OCI-LY3 (cell line): ENCODE data around the gene CMIP.

Experiments used
- H2AFZ ChIP-seq: fragments of 200-600, 300-600 bp; shearing (Covaris generic); 2 replicates; pipeline ENCODE4 v1.6.0; 2014; ENCODE audit warnings: antibody characterized with exemption, low read depth, low read length
- H3K27ac ChIP-seq: fragments of 200-600, 300-600 bp; sonication (generic); 2 replicates; pipeline ENCODE4 v1.5.1; 2014; ENCODE audit warnings: mild to moderate bottlenecking, low read length, moderate library complexity, mixed read lengths
- H3K27me3 ChIP-seq: fragments of 200-600, 300-600 bp; sonication (generic); 2 replicates; pipeline ENCODE4 v1.6.1; 2014; ENCODE audit warnings: low read depth, low read length, mixed read lengths
- H3K36me3 ChIP-seq: fragments of 200-600, 300-600 bp; sonication (generic); replicated peaks from 2 replicates; pipeline ENCODE3; 2014; ENCODE audit warnings: low read depth, low read length, mixed read lengths
- H3K4me1 ChIP-seq: fragments of 300-600, 200-600 bp; sonication (generic); 2 replicates; pipeline ENCODE4 v1.6.1; 2014; ENCODE audit warnings: low read length, mixed read lengths
- H3K4me2 ChIP-seq: fragments of 200-600, 300-600 bp; sonication (generic); 2 replicates; pipeline ENCODE4 v1.6.1; 2014; ENCODE audit warnings: low read length, mixed read lengths
- H3K4me3 ChIP-seq: fragments of 300-600, 200-600 bp; sonication (generic); 2 replicates; pipeline ENCODE4 v1.5.1; 2014; ENCODE audit warnings: antibody characterized with exemption, mild to moderate bottlenecking, low read length, moderate library complexity
- H3K79me2 ChIP-seq: fragments of 300-600, 200-600 bp; shearing (Covaris generic); 2 replicates; pipeline ENCODE4 v1.6.1; 2014; ENCODE audit warnings: mild to moderate bottlenecking, low read length, mixed read lengths
- H3K9ac ChIP-seq: fragments of 300-600, 200-600 bp; shearing (Covaris generic); 2 replicates; pipeline ENCODE4 v1.6.0; 2014; ENCODE audit warnings: mild to moderate bottlenecking, low read length, moderate library complexity
- H3K9me3 ChIP-seq: fragments of 200-600, 300-600 bp; shearing (Covaris generic); 2 replicates; pipeline ENCODE4 v1.6.1; 2014; ENCODE audit warnings: low read length, mixed read lengths; ENCODE audit not compliant: insufficient read depth
- H4K20me1 ChIP-seq: fragments of 200-600, 300-600 bp; sonication (generic); 2 replicates; pipeline ENCODE4 v1.6.1; 2016; ENCODE audit warnings: low read length, mixed read lengths; ENCODE audit not compliant: insufficient read depth
- EZH2phosphoT487 ChIP-seq: fragments of 200-600 bp; shearing (Covaris generic); IDR thresholded peaks from 2 replicates; pipeline ENCODE4 v1.6.1; 2018; ENCODE audit warnings: antibody characterized with exemption, mixed run types, low read depth
- TF ChIP-seq, protein P1 (sequence below): fragments of 200-600, 300-600 bp; sonication (generic); IDR thresholded peaks from 2 replicates; pipeline ENCODE4 v1.5.1; 2014; ENCODE audit warnings: antibody characterized with exemption, low read length, low read depth

The CMIP gene

GRCh38 chr16:81614171-81614570 is 169.6 kb downstream of the CMIP start:
- TF ChIP-seq, protein P1, sequence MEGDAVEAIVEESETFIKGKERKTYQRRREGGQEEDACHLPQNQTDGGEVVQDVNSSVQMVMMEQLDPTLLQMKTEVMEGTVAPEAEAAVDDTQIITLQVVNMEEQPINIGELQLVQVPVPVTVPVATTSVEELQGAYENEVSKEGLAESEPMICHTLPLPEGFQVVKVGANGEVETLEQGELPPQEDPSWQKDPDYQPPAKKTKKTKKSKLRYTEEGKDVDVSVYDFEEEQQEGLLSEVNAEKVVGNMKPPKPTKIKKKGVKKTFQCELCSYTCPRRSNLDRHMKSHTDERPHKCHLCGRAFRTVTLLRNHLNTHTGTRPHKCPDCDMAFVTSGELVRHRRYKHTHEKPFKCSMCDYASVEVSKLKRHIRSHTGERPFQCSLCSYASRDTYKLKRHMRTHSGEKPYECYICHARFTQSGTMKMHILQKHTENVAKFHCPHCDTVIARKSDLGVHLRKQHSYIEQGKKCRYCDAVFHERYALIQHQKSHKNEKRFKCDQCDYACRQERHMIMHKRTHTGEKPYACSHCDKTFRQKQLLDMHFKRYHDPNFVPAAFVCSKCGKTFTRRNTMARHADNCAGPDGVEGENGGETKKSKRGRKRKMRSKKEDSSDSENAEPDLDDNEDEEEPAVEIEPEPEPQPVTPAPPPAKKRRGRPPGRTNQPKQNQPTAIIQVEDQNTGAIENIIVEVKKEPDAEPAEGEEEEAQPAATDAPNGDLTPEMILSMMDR: no peak
- TF ChIP-seq EZH2phosphoT487: no peak
- Histone ChIP-seq H3K9ac (no peak overlapping the region), H2AFZ (no peak overlapping the region), H3K27ac (no peak overlapping the region), H3K79me2 (peaks cover 8% of the 10 kb centered on the region), H4K20me1 (peaks cover 47% of the 10 kb centered on the region), H3K27me3 (no peaks in the 10 kb centered on the region), H3K4me1 (no peaks in the 10 kb centered on the region), H3K4me2 (no peak overlapping the region), H3K36me3 (peaks cover 25% of the 10 kb centered on the region), H3K9me3 (no peaks in the 10 kb centered on the region), H3K4me3 (no peak overlapping the region)

GRCh38 chr16:81614654-81615359 is 170.2 kb downstream of the CMIP start:
- Histone ChIP-seq H3K36me3 (peaks cover 25% of the 10 kb centered on the region), H3K4me1 (no peaks in the 10 kb centered on the region), H4K20me1 (peaks cover 46% of the 10 kb centered on the region), H3K4me3 (no peak overlapping the region), H3K4me2 (no peak overlapping the region), H3K9ac (no peak overlapping the region), H3K27me3 (no peaks in the 10 kb centered on the region), H2AFZ (no peak overlapping the region), H3K27ac (no peak overlapping the region), H3K79me2 (peaks cover 8% of the 10 kb centered on the region), H3K9me3 (no peaks in the 10 kb centered on the region)
- TF ChIP-seq EZH2phosphoT487: no peak
- TF ChIP-seq, protein P1: no peak

GRCh38 chr16:81615411-81615810 is 170.8 kb downstream of the CMIP start:
- Histone ChIP-seq H2AFZ (no peak overlapping the region), H3K27ac (no peak overlapping the region), H4K20me1 (peaks cover 49% of the 10 kb centered on the region), H3K9me3 (no peaks in the 10 kb centered on the region), H3K79me2 (peaks cover 8% of the 10 kb centered on the region), H3K36me3 (peaks cover 25% of the 10 kb centered on the region), H3K4me3 (no peak overlapping the region), H3K9ac (no peak overlapping the region), H3K27me3 (no peaks in the 10 kb centered on the region), H3K4me2 (no peak overlapping the region), H3K4me1 (no peaks in the 10 kb centered on the region)
- no peak for TF ChIP-seq EZH2phosphoT487
- TF ChIP-seq, protein P1: no peak

- Histone ChIP-seq H2AFZ (no peak overlapping the region), H3K9me3 (no peaks in the 10 kb centered on the region), H3K4me1 (no peaks in the 10 kb centered on the region), H3K4me2 (no peak overlapping the region), H3K27me3 (no peaks in the 10 kb centered on the region), H3K79me2 (peaks cover 8% of the 10 kb centered on the region), H3K9ac (no peak overlapping the region), H3K36me3 (peaks cover 25% of the 10 kb centered on the region), H3K4me3 (no peak overlapping the region), H4K20me1 (peaks cover 49% of the 10 kb centered on the region), H3K27ac (no peak overlapping the region)
- no peak for TF ChIP-seq EZH2phosphoT487
- TF ChIP-seq, protein P1: no peak
Measured at GRCh38 chr16:81615833-81616232, 171.2 kb downstream of the CMIP start.
